MM.1S (cell line): ENCODE measurements around the gene KRT76.

ENCODE experiments used
- DNase-seq: peaks from one replicate; pipeline ENCODE4 v3.0.0-alpha.2; 2015
- H2AFZ ChIP-seq: fragments of 300-600 bp; sonication (generic); 2 replicates; pipeline ENCODE4 v1.6.0; 2016; ENCODE audit warnings: antibody characterized with exemption, low read length
- H3F3A ChIP-seq: fragments of 300-600 bp; sonication (generic); 2 replicates; pipeline ENCODE4 v1.6.1; 2016; ENCODE audit warnings: mild to moderate bottlenecking, antibody characterized with exemption, low read length, moderate library complexity, mixed read lengths; ENCODE audit not compliant: insufficient read depth
- H3K27ac ChIP-seq: fragments of 300-600 bp; sonication (generic); 2 replicates; pipeline ENCODE4 v1.5.1; 2016; ENCODE audit warnings: mild to moderate bottlenecking, low read length
- H3K27me3 ChIP-seq: fragments of 300-600 bp; sonication (generic); replicated peaks from 2 replicates; pipeline ENCODE4 v1.6.0; 2016; ENCODE audit warnings: low read length; ENCODE audit not compliant: insufficient read depth
- H3K36me3 ChIP-seq: fragments of 300-600 bp; sonication (generic); replicated peaks from 2 replicates; pipeline ENCODE4 v1.6.1; 2016; ENCODE audit warnings: mild to moderate bottlenecking, low read length, mixed read lengths; ENCODE audit not compliant: insufficient read depth
- H3K4me1 ChIP-seq: fragments of 300-600 bp; sonication (generic); 2 replicates; pipeline ENCODE4 v1.6.1; 2016; ENCODE audit warnings: low read length, mixed read lengths
- H3K4me2 ChIP-seq: fragments of 300-600 bp; sonication (generic); 2 replicates; pipeline ENCODE4 v1.6.0; 2016; ENCODE audit warnings: low read depth, low read length
- H3K4me3 ChIP-seq: fragments of 300-600 bp; sonication (generic); 2 replicates; pipeline ENCODE4 v1.5.1; 2016; ENCODE audit warnings: low read length, mixed read lengths
- H3K79me2 ChIP-seq: fragments of 300-600 bp; sonication (generic); 2 replicates; pipeline ENCODE4 v1.6.1; 2016; ENCODE audit warnings: mixed run types, low read length, mixed read lengths
- H3K9ac ChIP-seq: fragments of 300-600 bp; sonication (generic); 2 replicates; pipeline ENCODE4 v1.6.1; 2016; ENCODE audit warnings: low read length, mixed read lengths
- H3K9me2 ChIP-seq: fragments of 300-600 bp; sonication (generic); replicated peaks from 2 replicates; pipeline ENCODE4 v1.6.1; 2016; ENCODE audit warnings: mild to moderate bottlenecking, low read length, mixed read lengths; ENCODE audit not compliant: insufficient read depth
- H3K9me3 ChIP-seq: fragments of 300-600 bp; sonication (generic); replicated peaks from 2 replicates; pipeline ENCODE4 v1.6.1; 2016; ENCODE audit warnings: mild to moderate bottlenecking, low read length, mixed read lengths; ENCODE audit not compliant: insufficient read depth
- H4K20me1 ChIP-seq: fragments of 300-600 bp; sonication (generic); 2 replicates; pipeline ENCODE4 v1.6.1; 2016; ENCODE audit warnings: mild to moderate bottlenecking, low read length, moderate library complexity, mixed read lengths; ENCODE audit not compliant: insufficient read depth
- CTCF ChIP-seq: fragments of 300-600 bp; sonication (generic); IDR thresholded peaks from 2 replicates; pipeline ENCODE4 v1.5.1; 2016; ENCODE audit warnings: antibody characterized with exemption, low read length, mixed read lengths
- EZH2 ChIP-seq: fragments of 300-600 bp; sonication (generic); optimal IDR thresholded peaks from 2 replicates; pipeline ENCODE3; 2017; ENCODE audit warnings: low read depth, mild to moderate bottlenecking, antibody characterized with exemption, low read length, mixed read lengths
- EZH2phosphoT487 ChIP-seq: fragments of 300-600 bp; sonication (generic); IDR thresholded peaks from 2 replicates; pipeline ENCODE4 v1.6.1; 2018; ENCODE audit warnings: antibody characterized with exemption, low read length

The KRT76 gene

GRCh38 chr12:52769354-52769753 is 7.8 kb downstream of the KRT76 start:
- no peak overlapping the region for H3K4me2 ChIP-seq
- TF ChIP-seq CTCF: no peak
- no peak for TF ChIP-seq EZH2phosphoT487
- no peak for TF ChIP-seq EZH2
- H2AFZ ChIP-seq: no peak overlapping the region
- no peaks in the 10 kb centered on the region for H3K4me1 ChIP-seq
- H3K9me2 ChIP-seq: no peaks in the 10 kb centered on the region
- no peaks in the 10 kb centered on the region for H4K20me1 ChIP-seq
- H3K4me3 ChIP-seq: no peak overlapping the region
- no peaks in the 10 kb centered on the region for H3K9me3 ChIP-seq
- no peak overlapping the region for H3K9ac ChIP-seq
- no peaks in the 10 kb centered on the region for H3K79me2 ChIP-seq
- DNase-seq: no peak
- no peaks in the 10 kb centered on the region for H3K36me3 ChIP-seq
- H3K27ac ChIP-seq: no peak overlapping the region
- H3K27me3 ChIP-seq: peaks cover 67% of the 10 kb centered on the region
- no peaks in the 10 kb centered on the region for H3F3A ChIP-seq

GRCh38 chr12:52768479-52769200 is 8.5 kb downstream of the KRT76 start:
- no peak for DNase-seq
- Histone ChIP-seq H3K4me2 (no peak overlapping the region), H3K4me3 (no peak overlapping the region), H3K9me3 (no peaks in the 10 kb centered on the region), H3K4me1 (no peaks in the 10 kb centered on the region), H3K9me2 (no peaks in the 10 kb centered on the region), H2AFZ (no peak overlapping the region), H4K20me1 (no peaks in the 10 kb centered on the region), H3K79me2 (no peaks in the 10 kb centered on the region), H3K27ac (no peak overlapping the region), H3K9ac (no peak overlapping the region), H3F3A (no peaks in the 10 kb centered on the region), H3K36me3 (no peaks in the 10 kb centered on the region), H3K27me3 (peaks cover 69% of the 10 kb centered on the region)
- TF ChIP-seq EZH2 (no peak), EZH2phosphoT487 (no peak), CTCF (no peak)

DNA sequence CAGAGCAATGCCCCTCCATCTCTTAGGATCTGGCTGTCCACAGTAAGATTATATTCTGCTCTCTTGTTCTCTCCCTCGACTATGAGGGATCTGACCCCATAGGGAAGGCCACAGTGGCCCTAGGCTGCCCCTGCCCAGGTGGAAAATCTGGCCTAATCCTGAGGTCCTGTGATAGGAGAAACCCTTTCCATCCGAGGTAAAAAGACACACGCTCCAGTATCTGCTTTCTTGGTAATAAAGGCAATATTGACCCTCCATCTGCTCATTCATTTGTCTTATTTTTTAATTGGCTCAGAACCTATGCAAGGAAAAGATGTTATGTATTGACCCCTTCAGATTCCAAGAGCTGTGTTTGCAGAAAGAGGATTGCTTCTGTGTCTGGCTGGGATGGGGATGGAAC is 9.7 kb downstream of the KRT76 start:
- Histone ChIP-seq H2AFZ (no peak overlapping the region), H3K4me2 (no peak overlapping the region), H3K9me2 (no peaks in the 10 kb centered on the region), H4K20me1 (no peaks in the 10 kb centered on the region), H3K27ac (no peak overlapping the region), H3K4me3 (no peak overlapping the region), H3K79me2 (no peaks in the 10 kb centered on the region), H3K36me3 (no peaks in the 10 kb centered on the region), H3F3A (no peaks in the 10 kb centered on the region), H3K4me1 (no peaks in the 10 kb centered on the region), H3K9ac (no peak overlapping the region), H3K27me3 (peaks cover 69% of the 10 kb centered on the region), H3K9me3 (no peaks in the 10 kb centered on the region)
- TF ChIP-seq EZH2phosphoT487 (no peak), EZH2 (no peak), CTCF (no peak)
- DNase-seq: no peak
